Liver (tissue), 9 donors: Measurements from ENCODE around the gene SLC24A3. TPM values are rescaled to one million over a fixed set of nuclear protein-coding genes. Genes with fewer than 3 reads are reported as not detected.

Experiments used
- DNase-seq: peaks from one replicate; pipeline ENCODE4 v3.0.0-alpha.2; 2017; ENCODE audit warnings: low spot score
- H3K27ac ChIP-seq, 2 donors: one replicate each; pipeline ENCODE4 v1.7.0; 2013; ENCODE audit warnings: inconsistent platforms in 2 of 2, low read length in 2 of 2, control low read depth in 1 of 2, low read depth in 1 of 2, mild to moderate bottlenecking in 1 of 2
- H3K27me3 ChIP-seq, 4 donors: one replicate each; pipeline versions ENCODE4 v1.6.1 to v1.7.0; 2013; ENCODE audit warnings: low read length in 3 of 4, inconsistent platforms in 1 of 4, mild to moderate bottlenecking in 1 of 4, moderate library complexity in 1 of 4; ENCODE audit not compliant: control insufficient read depth in 4 of 4, insufficient read depth in 4 of 4
- H3K36me3 ChIP-seq, 4 donors: one replicate each; pipeline versions ENCODE4 v1.6.1 to v1.7.0; 2013; ENCODE audit warnings: low read length in 3 of 4, mild to moderate bottlenecking in 3 of 4, low read depth in 1 of 4, moderate library complexity in 1 of 4; ENCODE audit not compliant: control insufficient read depth in 4 of 4, insufficient read depth in 3 of 4
- H3K4me1 ChIP-seq, 4 donors: one replicate each; pipeline versions ENCODE4 v1.6.1 to v1.7.0; 2013; ENCODE audit warnings: low read length in 3 of 4, mild to moderate bottlenecking in 3 of 4, moderate library complexity in 1 of 4; ENCODE audit not compliant: control insufficient read depth in 4 of 4, insufficient read depth in 4 of 4
- H3K4me3 ChIP-seq, 3 donors: one replicate each; pipeline versions ENCODE4 v1.6.1 to v1.7.0; 2013; ENCODE audit warnings: low read length in 3 of 3, control low read depth in 1 of 3, low read depth in 1 of 3, mild to moderate bottlenecking in 1 of 3
- H3K9ac ChIP-seq, 2 donors: one replicate each; pipeline ENCODE4 v1.7.0; 2013; ENCODE audit warnings: low read length in 2 of 2, mild to moderate bottlenecking in 2 of 2, moderate library complexity in 2 of 2, control low read depth in 1 of 2, low read depth in 1 of 2
- H3K9me3 ChIP-seq, 4 donors: one replicate each; pipeline versions ENCODE4 v1.6.1 to v1.7.0; 2013; ENCODE audit warnings: low read length in 3 of 4; ENCODE audit not compliant: control insufficient read depth in 4 of 4
- ATF3 ChIP-seq: IDR thresholded peaks from 2 replicates; pipeline ENCODE4 v1.6.1; 2016; ENCODE audit warnings: antibody characterized with exemption
- CTCF ChIP-seq: fragments of 150-350 bp; IDR thresholded peaks from 2 replicates; pipeline ENCODE4 v1.5.1; 2017; ENCODE audit warnings: improper control_type of control experiment, low read depth, low read length; ENCODE audit not compliant: missing input control
- FOXA1 ChIP-seq: IDR thresholded peaks from 2 replicates; pipeline ENCODE4 v1.6.1; 2016; ENCODE audit warnings: antibody characterized with exemption
- FOXA2 ChIP-seq: IDR thresholded peaks from 2 replicates; pipeline ENCODE4 v1.6.1; 2016; ENCODE audit warnings: antibody characterized with exemption
- GABPA ChIP-seq, 2 donors: IDR thresholded peaks in 1 of 2; conservative IDR thresholded peaks in 1 of 2; 2 replicates each; pipeline ENCODE4 v1.6.1; 2016; ENCODE audit warnings: antibody characterized with exemption in 2 of 2, mild to moderate bottlenecking in 1 of 2, moderate library complexity in 1 of 2
- HNF4A ChIP-seq, 2 donors: conservative IDR thresholded peaks; 2 replicates each; pipeline ENCODE4 v1.6.1; 2016; ENCODE audit warnings: antibody characterized with exemption in 2 of 2, mild to moderate bottlenecking in 2 of 2
- JUND ChIP-seq, 2 donors: IDR thresholded peaks; 2 replicates each; pipeline ENCODE4 v1.6.1; 2016; ENCODE audit warnings: antibody characterized with exemption in 2 of 2
- MAX ChIP-seq: IDR thresholded peaks from 2 replicates; pipeline ENCODE4 v1.6.1; 2016; ENCODE audit warnings: antibody characterized with exemption
- NR2F2 ChIP-seq: IDR thresholded peaks from 2 replicates; pipeline ENCODE4 v1.6.1; 2016; ENCODE audit warnings: antibody characterized with exemption
- RAD21 ChIP-seq, 2 donors: IDR thresholded peaks; 2 replicates each; pipeline ENCODE4 v1.6.1; 2016; ENCODE audit warnings: antibody characterized with exemption in 2 of 2, mild to moderate bottlenecking in 2 of 2
- RXRA ChIP-seq, 2 donors: IDR thresholded peaks; 2 replicates each; pipeline ENCODE4 v1.6.1; 2017 to 2018; ENCODE audit warnings: antibody characterized with exemption in 2 of 2, mild to moderate bottlenecking in 1 of 2
- SP1 ChIP-seq: IDR thresholded peaks from 2 replicates; pipeline ENCODE4 v1.6.1; 2018; ENCODE audit warnings: antibody characterized with exemption, mild to moderate bottlenecking
- TAF1 ChIP-seq: conservative IDR thresholded peaks from 2 replicates; pipeline ENCODE4 v1.6.1; 2016; ENCODE audit warnings: antibody characterized with exemption, mild to moderate bottlenecking
- YY1 ChIP-seq: IDR thresholded peaks from 2 replicates; pipeline ENCODE4 v1.6.1; 2016; ENCODE audit warnings: antibody characterized with exemption, mild to moderate bottlenecking
- ZBTB33 ChIP-seq: IDR thresholded peaks from 2 replicates; pipeline ENCODE4 v1.6.1; 2016; ENCODE audit warnings: antibody characterized with exemption
- WGBS: extraction: QIAGEN DNeasy Blood & Tissue Kit; methylation state at CpG from one replicate; pipeline ENCODE4 v1.1.7; 2013; 5-methylcytosine and 5-hydroxymethylcytosine counted together
- polyA plus RNA-seq, 2 donors: library from polyadenylated mRNA; stranded (reverse) in 1 of 2; unstranded in 1 of 2; fragments of 200-250 nt in 1 of 2; fragments of >200 nt in 1 of 2; fragmentation: Nextera tagmentation in 1 of 2; extraction: Ambion mirVana in 1 of 2; gene quantifications; one replicate each; pipeline versions ENCODE4 v1.2.1 to v1.2.3, GENCODE V29; 2013 to 2015
- total RNA-seq, 2 donors: library from RNA; depleted of rRNA; stranded (reverse); fragments of >200 nt; gene quantifications; one replicate each; pipeline ENCODE4 v1.2.3, GENCODE V29; 2014
- donor health status: healthy.
- donor health status: healthy.
- donor health status: healthy.
- donor health status: healthy.
- donor health status: healthy.

The SLC24A3 gene
- total and polyA plus RNA-seq, 4 donors, result 0.28 to 1.8 (median 0.46) TPM

GRCh38 chr20:19465536-19465935 lies 253.1 kb downstream of the SLC24A3 start:
- no peak for DNase-seq
- 74% methylated on average over 2 of the region's 2 CpGs for WGBS
- H3K9ac ChIP-seq, result no peak overlapping the region

GRCh38 chr20:19466206-19466928 lies 253.9 kb downstream of the SLC24A3 start:
- DNase-seq, result no peak
- WGBS, result 89% methylated on average over 10 of the region's 10 CpGs
- Histone ChIP-seq H3K4me3 (no peak overlapping the region), H3K9ac (no peak overlapping the region), H3K9me3 (no peaks in the 10 kb centered on the region), H3K36me3 (no peaks in the 10 kb centered on the region), H3K27me3 (peaks cover 0 to 3% (median 0%) of the 10 kb centered on the region in 4 donors), H3K27ac (no peak overlapping the region), H3K4me1 (no peaks in the 10 kb centered on the region)
- no peak for TF ChIP-seq NR2F2

More at GRCh38 chr20:19465536-19465935, 253.1 kb downstream of the SLC24A3 start:
- H3K27me3 ChIP-seq, result no peaks in the 10 kb centered on the region
- no peaks in the 10 kb centered on the region for H3K36me3 ChIP-seq
- no peak for TF ChIP-seq SP1
- TF ChIP-seq MAX, result no peak
- no peak for TF ChIP-seq RAD21 (IDR thresholded peaks at IDR 0.05)
- TF ChIP-seq FOXA1, result no peak
- no peak for TF ChIP-seq NR2F2
- TF ChIP-seq TAF1, result no peak
- TF ChIP-seq ZBTB33, result no peak
- TF ChIP-seq YY1, result no peak
- no peak for TF ChIP-seq CTCF
- no peak for TF ChIP-seq FOXA2
- TF ChIP-seq GABPA (IDR thresholded peaks at IDR 0.05 in 1 of 2, conservative IDR thresholded peaks at IDR 0.05 in 1 of 2), result no peak
- no peak for TF ChIP-seq ATF3
- TF ChIP-seq RXRA (IDR thresholded peaks at IDR 0.05), result no peak
- TF ChIP-seq HNF4A (conservative IDR thresholded peaks at IDR 0.05), result no peak
- TF ChIP-seq JUND (IDR thresholded peaks at IDR 0.05), result no peak
- no peak overlapping the region for H3K27ac ChIP-seq
- no peaks in the 10 kb centered on the region for H3K4me1 ChIP-seq
- no peak overlapping the region for H3K4me3 ChIP-seq
- H3K9me3 ChIP-seq, result no peaks in the 10 kb centered on the region
